GM19468 (cell line): Measurements from ENCODE around the gene SEH1L.
"Not testable (repeated sequence)": the region's sequence is repeated elsewhere in the genome, so short reads cannot be mapped to it uniquely, and the experiment has no call there.

ENCODE experiments used
- ATAC-seq: cut with Tn5 transposase; IDR thresholded peaks from one replicate; pipeline ENCODE4 v1.9.1; 2021; ENCODE audit warnings: mild to moderate bottlenecking, moderate library complexity, moderate number of reproducible peaks; ENCODE audit not compliant: unreplicated experiment; ENCODE audit errors: extremely low read depth

The SEH1L gene, protein sequence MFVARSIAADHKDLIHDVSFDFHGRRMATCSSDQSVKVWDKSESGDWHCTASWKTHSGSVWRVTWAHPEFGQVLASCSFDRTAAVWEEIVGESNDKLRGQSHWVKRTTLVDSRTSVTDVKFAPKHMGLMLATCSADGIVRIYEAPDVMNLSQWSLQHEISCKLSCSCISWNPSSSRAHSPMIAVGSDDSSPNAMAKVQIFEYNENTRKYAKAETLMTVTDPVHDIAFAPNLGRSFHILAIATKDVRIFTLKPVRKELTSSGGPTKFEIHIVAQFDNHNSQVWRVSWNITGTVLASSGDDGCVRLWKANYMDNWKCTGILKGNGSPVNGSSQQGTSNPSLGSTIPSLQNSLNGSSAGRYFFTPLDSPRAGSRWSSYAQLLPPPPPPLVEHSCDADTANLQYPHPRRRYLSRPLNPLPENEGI

DNA sequence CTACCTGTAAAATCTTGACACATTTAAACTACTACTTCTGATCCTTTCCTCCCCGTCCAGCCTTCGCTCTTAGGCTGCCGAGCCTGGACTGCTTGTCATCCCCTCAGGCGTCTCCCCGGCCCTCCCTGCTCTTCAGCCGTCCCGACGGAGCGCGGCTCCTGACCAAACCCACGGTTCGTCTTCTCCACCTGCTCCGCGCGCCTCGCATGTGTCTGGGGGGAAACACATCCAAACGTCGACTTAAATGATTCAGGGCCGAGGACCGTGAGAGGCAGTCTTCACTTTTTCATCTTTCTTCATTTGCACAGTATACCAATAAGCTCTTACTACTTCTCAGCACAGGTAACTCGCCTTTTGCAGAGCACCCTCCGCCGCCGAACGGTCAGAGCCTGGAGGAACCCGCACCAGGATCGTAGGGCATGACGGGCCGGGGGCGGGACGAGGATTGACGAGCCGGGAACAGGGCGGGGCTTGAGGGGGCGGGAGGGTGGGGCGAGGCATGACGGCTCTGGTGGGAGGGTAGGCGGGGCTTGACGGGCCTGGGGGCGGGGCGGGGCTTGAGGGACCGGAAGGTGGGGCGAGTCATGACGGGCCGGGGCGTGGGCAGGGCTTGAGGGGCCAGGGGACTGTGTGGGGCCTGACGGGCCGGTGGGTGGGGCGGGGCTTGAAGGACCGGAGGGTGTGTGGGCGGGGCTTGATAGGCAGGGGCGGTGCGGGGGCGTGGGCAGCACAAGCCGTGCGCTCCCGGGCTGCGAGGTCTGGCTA, at the start of gene SEH1L:
TSS of gene SEH1L (plus strand) at position 727 of the 765 bp plus-strand sequence. CDS start 111 bp downstream, outside the sequence.
- peak; percentile 11 for ATAC-seq

DNA sequence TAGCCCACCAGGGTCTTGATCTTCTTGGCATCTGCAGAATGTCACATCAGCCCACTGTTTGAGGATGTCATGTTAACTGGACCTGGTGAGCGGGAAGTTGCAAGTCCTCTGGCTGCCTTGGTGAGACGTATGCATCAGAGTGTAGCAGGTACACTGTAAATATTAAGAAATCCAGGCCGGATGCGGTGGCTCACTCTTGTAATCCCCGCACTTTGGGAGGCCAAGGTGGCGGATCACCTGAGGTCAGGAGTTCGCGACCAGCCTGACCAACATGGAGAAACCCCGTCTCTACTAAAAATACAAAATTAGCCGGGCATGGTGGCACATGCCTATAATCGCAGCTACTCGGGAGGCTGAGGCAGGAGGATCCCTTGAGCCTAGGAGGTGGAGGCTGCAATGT, 46.6 kb upstream of the SEH1L start:
- ATAC-seq, result not testable (repeated sequence)

DNA sequence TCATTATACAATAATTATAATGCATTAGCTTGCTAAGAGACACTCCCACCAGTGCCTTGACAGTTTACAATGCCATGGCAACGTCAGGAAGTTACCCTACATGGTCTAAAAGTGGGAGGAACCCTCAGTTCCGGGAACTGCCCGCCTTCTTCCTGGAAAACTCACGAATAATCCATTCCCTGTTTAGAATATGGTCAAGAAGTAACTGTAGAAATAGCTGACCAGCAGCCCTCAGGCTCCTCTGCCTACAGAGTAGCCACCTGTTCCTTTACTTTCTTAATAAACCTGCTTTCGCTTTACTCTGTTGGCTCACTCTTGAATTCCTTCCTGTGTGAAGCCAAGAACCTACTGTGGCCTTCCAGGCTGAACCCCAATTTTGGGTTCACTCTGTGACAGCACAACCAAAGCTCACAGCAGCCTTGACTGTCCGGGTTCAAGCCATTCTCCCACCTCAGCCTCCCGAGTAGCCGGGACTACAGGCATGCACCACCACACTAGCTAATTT, 43.7 kb upstream of the SEH1L start:
- no peak for ATAC-seq

DNA sequence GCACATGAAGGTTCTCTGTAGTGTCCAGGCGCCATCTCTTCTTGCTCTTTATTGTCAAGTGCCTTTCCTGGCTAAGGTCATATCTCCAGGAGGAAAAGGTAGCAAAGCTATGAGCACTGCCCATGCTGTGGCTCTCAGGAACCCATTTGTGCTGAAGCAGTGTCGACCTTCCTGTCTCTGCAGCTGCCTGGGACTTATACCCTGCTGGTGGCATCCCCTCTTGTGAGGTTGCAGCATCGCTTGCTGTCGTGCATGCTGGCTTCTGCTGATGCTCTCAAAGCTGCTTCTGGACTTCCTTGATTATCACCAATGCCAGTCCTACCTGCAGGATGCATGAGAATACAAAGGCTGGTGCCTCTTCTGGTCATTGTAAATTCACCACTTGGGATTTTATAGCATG, 41.7 kb upstream of the SEH1L start:
- ATAC-seq, result no peak

DNA sequence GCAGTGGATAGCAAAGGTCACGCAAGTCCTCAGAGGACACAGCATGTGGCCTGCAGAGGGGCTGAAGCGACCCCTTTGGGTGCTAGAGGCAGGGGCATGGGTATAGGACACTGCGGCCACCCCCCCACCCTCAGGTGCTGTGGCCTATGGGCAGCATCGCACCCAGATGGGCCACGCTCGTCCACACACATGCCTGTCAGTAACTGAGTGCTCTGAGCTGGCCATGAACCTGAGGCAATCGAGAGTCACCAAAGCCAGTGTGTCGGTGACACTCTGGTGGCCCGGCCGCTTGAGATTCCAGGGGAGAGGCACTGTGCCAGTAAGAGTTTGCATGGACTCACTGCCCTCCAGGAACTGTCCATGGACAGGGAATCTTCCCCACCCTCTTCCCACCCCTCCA, 41.0 kb upstream of the SEH1L start:
- no peak for ATAC-seq

DNA sequence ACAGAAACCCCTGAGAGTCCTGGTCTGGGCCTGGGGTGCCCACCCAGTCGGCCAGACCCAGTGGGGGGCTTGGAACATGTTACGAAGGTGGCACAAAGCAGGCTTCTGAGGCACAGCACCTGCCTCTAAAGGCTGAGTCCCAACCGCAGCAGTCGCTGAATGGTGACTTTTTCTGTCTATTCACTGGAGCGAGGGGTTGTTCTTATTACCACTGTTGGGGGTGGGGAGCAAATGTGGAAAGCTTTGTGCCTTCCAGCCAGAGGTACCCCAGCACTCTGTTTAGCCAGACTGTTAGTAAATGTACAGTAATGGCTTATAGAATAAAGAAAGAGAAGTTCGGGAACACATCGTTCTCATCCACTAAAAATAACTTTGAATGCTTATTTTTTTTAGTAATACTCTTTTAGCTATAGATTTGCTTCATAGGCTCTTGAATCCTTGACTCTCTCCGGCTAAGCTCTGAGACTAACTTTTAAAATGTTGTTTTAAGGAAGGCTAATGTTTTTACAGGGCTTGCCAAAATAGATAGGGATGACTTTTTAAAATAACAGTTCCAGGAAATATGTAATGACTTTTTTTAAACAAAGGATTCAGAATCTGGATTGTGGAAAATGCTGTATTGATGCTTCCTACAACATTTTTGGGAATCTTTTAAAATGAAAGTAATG, 40.4 kb upstream of the SEH1L start:
- no peak for ATAC-seq

DNA sequence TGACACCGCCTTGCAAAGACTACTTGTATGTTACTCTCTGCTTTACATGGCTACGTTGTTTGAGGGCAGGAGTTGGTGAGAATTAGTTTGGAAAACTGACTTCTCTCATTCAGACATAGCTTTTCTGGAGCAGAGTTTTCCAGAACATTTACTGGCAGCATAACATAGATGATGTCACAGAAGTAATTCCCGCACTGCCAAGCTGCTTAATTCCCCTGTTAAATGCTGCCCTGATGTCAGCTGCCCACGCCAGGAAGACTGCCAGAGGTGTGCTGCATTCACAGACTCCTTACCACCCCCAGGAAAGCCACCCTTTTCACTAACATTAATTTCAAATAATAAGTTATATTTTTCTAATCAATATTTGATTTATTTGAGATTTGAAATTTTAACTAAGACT, 39.1 kb upstream of the SEH1L start:
- ATAC-seq, result no peak

DNA sequence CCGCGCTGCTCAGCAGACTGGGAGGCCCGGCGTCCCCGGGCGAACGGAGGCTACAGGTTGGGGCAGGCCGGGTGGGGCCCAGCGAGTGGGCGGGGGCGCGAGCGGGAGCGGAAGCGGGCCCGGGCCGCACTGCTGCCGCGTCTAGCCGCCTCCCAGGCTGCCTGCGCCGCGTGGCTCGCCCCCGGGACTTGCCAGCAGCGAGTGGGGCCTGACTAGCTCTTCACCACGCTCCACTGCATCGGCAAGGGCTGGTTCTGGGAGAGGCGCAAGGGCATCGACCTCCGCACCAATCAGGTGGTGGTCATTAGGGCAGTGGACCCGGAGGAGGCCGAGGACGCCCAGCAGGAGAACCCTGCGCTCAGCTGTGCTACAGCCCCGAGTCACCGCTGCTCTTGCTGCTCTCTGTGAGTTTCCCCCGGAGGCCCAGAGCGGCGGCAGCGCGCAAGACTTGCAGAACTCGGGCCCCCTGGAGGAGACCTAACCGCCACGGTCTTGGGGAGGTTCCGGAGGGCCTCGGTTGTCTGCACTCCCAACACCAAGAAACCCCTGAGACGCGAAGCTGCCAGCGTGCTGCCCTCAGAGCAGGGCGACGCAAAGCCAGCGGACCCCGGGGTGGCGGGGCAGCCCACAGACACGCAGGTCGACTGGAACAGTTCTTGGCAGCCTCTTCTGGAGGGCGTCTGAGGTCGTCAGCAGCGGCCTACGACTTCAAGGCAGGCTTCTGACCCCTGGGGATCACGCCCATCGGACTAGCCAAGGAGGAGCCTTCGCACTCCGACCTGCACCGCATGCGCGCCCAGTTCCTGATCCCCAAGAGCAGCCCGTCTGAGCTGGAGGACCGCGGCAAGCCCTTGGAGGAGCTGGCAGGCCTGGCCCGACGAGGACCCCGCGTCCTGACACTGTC, 36.5 kb upstream of the SEH1L start:
- ATAC-seq, result no peak

DNA sequence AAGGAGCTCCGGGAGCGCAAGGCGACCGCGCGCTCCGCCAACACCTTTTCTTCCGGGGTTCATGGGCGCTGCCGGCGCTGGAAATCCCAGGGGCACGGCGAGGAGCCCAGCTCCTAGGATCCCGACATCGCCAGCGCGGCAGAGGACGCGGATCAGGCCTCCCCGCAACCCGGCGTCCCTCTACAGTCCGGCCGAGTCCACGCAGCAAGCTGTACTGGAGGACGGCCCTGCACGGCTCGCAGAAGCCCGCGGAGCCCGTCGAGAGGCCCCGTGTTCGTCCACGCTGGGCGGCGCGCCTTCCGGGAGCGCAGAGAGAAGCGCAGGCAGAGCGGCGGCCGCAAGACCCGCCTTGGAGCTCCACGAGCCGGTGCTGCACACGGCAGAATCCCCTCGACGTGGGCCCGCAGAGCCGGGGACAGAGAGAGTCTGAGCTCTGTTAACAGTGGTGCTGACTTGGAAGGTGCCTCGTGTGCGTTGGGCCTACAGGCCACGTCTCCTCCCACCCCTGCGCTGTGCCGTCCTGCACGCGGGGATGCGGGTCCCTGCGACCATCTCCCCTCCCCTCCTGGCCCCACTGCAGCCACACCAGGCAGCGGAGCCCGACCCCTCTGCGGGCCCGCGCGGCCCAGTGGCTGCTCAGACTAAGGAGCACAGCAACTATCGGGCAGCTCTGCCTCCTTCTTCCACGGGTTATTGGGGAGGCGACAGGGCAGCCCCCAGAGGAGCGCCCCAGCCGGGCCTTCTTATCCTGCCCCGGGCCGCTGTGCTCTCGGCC, 35.7 kb upstream of the SEH1L start:
- no peak for ATAC-seq

DNA sequence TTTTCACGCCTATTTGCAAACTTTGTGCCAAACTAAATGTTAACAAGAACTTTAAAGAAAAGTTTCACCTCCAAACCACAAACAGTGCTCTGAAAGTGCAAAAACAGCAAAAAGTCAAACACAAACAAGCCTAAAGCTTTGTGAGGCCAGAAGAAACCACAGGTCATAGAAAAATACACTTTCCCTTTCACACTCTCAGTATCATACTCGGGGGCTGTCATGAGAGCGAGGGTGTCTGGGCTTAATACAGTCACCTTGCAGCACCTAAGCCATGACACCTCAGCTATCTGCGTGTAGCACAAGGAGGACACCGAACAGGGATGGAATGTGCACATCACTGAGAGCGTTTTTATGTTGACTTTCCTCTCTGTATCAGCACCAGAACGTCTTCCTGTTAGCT, 26.6 kb upstream of the SEH1L start:
- no peak for ATAC-seq

DNA sequence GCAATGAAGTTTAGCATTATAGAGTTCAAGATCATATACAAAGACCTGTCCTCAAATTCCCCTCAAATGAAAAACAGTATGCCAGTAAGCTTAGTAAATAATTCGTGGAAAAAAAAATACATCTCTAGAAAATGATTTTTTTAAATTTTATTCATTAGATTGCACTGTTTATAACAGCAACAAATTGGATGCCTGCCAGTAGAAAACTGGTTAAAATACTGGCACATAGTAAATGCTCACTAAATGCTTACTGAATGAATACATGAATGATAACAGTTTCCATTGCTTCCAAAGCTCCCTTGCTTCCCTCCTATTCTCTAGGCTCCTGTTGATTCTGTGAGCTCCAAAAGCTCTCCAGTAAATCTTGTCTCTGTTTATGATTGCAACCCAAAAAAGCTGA, 25.5 kb upstream of the SEH1L start:
- ATAC-seq, result no peak

DNA sequence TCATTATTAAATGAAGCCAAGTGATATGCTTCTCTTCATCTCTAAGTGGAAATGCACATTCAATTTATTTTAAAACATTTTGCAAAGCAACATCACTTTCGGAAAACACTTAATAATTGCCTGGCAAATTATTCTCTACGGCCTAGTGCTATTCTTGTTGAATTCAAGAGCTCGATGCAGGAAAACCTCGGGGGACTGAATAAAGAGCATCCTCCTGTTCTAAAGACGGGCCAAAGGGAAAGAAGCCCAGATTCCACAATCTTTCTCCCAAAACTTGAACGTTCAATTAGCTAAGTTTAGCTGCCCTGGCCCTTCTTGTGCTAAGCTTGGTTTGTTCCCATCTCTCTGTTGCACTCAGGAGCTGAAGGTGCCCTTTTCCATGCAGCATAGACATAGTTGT, 23.2 kb upstream of the SEH1L start:
- no peak for ATAC-seq

DNA sequence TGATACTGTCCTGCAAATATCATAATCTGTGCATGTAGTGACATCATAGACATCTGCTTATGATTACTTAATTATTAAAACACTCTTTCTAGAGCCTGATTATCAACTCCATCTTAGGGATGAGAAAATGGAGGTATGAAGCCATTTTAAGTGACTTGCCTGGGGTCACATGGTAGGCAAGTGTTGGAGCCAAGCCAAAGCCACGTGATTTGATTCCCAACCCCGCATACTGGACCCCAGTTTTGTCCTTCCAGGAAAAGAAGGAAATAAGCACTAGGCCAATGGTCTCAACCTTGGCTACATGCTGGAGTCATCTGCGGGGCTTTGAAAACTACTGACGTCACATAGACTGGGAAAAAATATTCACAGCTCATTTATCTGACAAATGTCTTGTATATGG, 19.6 kb upstream of the SEH1L start:
- no peak for ATAC-seq

DNA sequence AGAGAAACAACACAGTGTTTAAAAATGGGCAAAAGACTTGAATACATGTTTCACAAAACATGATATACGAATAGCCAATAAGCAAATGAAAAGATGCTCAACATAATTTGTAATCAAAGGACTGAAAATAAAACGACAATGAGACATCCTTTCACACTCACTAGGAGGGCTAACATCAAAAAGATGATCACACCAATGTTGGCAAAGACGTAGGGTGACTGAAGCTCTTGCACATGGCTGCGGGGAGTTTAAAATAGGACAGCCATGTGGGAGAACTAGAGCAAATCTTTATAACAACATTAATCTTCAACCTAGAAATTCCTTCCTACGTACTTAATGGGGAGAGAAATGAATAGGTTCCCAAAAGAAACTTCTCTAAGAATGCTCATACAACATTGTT, 19.2 kb upstream of the SEH1L start:
- no peak for ATAC-seq

DNA sequence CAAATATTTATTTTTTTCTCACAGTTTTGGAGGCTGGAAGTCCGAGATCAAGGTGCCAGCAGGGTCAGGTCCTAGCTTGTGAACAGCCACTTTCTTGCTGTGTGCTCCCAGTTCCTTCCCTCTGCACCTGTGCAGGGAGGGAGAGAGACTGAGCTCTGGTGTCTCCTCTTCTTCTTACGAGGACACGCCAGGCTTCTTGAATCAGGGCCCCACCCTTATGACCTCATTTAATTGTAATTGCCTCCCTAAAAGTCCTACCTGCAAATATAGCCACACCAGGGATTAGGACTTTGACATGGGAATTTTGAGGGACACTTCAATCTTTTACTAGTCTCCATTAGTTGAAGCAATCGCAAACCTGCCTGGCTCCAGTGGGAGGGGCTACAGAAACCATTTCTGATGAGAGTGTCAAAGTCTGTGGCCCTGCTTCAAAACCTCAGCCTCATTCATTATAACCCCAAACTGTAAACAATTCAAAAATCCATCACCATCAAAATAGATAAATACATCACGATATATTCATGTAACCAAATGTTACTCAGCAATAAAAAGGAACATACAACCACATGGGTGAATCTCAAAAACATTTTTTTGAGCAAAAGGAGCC, 18.2 kb upstream of the SEH1L start:
- no peak for ATAC-seq

DNA sequence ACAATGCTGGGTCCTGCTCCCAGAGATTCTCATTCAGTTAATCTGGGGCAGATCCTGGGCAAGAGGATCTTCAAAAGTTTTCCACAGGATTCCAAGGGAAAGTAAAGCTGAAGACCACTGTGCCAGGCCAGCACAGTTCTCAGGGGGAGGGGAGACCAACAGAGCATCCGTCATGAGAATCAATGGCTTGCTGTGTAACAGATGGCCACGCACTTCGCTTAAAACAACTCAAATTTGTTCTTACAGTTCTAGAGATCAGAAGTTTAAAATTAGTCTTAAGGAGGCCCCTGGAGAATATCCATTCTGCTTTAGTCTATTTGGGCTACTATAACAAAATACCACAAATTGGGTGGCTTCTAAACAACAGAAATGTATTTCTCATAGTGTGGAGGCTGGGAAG, 17.4 kb upstream of the SEH1L start:
- no peak for ATAC-seq

DNA sequence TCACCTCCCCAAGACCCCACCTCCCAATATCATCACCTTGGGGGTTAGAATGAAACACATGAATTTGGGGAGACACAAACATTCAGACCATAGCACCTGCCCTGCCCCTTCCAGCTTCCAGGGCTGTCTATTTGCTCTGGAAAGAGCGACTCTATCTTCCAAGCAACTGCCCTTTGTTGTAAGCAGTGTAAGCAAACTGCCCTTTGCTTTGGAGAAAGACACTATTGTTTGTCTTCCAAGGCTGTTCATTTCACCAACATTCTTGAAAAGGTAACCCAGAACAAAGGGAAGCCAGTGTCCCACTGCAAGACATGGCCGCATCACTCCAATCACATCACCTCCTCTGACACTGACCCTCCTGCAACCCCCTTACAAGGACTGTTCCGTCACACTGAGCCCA, 16.9 kb upstream of the SEH1L start:
- no peak for ATAC-seq

DNA sequence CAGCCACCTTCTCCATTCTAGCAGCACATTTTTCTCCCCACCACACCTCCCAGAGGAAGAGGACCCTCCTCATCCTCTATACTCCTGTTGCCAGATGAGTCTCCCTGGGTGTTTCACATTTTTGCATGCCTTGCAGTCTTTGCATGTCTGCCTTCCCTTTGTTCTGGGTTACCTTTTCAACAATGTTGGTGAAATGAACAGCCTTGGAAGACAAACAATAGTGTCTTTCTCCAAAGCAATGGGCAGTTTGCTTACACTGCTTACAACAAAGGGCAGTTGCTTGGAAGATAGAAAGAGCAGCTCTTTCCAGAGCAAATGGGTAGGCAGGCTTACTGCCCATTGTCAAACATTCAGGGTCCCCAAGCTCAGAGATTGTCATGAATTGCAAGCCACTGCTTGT, 14.5 kb upstream of the SEH1L start:
- no peak for ATAC-seq
